HG03469 (cell line): ENCODE data around the gene TAF12.
"Not testable (repeated sequence)": the region's sequence is repeated elsewhere in the genome, so short reads cannot be mapped to it uniquely, and the experiment has no call there.

ENCODE experiments used
- ATAC-seq: cut with Tn5 transposase; IDR thresholded peaks from one replicate; pipeline ENCODE4 v1.9.1; 2021; ENCODE audit warnings: mild to moderate bottlenecking, moderate library complexity, moderate number of reproducible peaks; ENCODE audit not compliant: unreplicated experiment

The TAF12 gene

GRCh38 chr1:28586585-28587391, 56.1 kb downstream of the TAF12 start:
- ATAC-seq = not testable (repeated sequence)

- ATAC-seq = no peak
Observed at GRCh38 chr1:28582248-28582615, 60.6 kb downstream of the TAF12 start.

- peak; percentile 64 for ATAC-seq
Observed at GRCh38 chr1:28581531-28582247, 61.2 kb downstream of the TAF12 start.

- no peak for ATAC-seq
Observed at GRCh38 chr1:28580722-28581530, 61.9 kb downstream of the TAF12 start.

- ATAC-seq = no peak
Observed at GRCh38 chr1:28579401-28579800, 63.5 kb downstream of the TAF12 start.

GRCh38 chr1:28578696-28579218, 64.1 kb downstream of the TAF12 start:
- ATAC-seq = no peak

GRCh38 chr1:28577738-28578536, 64.9 kb downstream of the TAF12 start:
- ATAC-seq = no peak

- no peak for ATAC-seq
Observed at GRCh38 chr1:28577052-28577678, 65.7 kb downstream of the TAF12 start.

GRCh38 chr1:28573564-28573963, 69.3 kb downstream of the TAF12 start:
- no peak for ATAC-seq

- not testable (repeated sequence) for ATAC-seq
Observed at GRCh38 chr1:28572891-28573290, 70.0 kb downstream of the TAF12 start.

GRCh38 chr1:28571911-28572310, 71.0 kb downstream of the TAF12 start:
- ATAC-seq = no peak

GRCh38 chr1:28566931-28567330, 75.9 kb downstream of the TAF12 start:
- ATAC-seq = no peak

GRCh38 chr1:28565726-28566125, 77.1 kb downstream of the TAF12 start:
- no peak for ATAC-seq

GRCh38 chr1:28565040-28565439, 77.8 kb downstream of the TAF12 start:
- no peak for ATAC-seq

- no peak for ATAC-seq
Observed at GRCh38 chr1:28564310-28564709, 78.6 kb downstream of the TAF12 start.

- ATAC-seq = no peak
Observed at GRCh38 chr1:28560886-28561285, 82.0 kb downstream of the TAF12 start.
